VCaP (cell line): Measurements from ENCODE around the gene STAT5A.
A peak's percentile ranks its signal among the peaks of the same experiment; 100 is the strongest.

ENCODE experiments used
- H3K27ac ChIP-seq: fragments of 450-650 bp; 2 replicates; pipeline ENCODE4 v1.5.1; 2017
- TF ChIP-seq, protein P1 (sequence below): fragments of 450-650 bp; conservative IDR thresholded peaks from 2 replicates; pipeline ENCODE4 v1.5.1; 2017; ENCODE audit warnings: mild to moderate bottlenecking, moderate library complexity

The STAT5A gene

GRCh38 chr17:42276609-42277341, 11.5 kb upstream of the STAT5A start:
- H3K27ac ChIP-seq: peak overlapping the region; percentile 77
- TF ChIP-seq, protein P1, sequence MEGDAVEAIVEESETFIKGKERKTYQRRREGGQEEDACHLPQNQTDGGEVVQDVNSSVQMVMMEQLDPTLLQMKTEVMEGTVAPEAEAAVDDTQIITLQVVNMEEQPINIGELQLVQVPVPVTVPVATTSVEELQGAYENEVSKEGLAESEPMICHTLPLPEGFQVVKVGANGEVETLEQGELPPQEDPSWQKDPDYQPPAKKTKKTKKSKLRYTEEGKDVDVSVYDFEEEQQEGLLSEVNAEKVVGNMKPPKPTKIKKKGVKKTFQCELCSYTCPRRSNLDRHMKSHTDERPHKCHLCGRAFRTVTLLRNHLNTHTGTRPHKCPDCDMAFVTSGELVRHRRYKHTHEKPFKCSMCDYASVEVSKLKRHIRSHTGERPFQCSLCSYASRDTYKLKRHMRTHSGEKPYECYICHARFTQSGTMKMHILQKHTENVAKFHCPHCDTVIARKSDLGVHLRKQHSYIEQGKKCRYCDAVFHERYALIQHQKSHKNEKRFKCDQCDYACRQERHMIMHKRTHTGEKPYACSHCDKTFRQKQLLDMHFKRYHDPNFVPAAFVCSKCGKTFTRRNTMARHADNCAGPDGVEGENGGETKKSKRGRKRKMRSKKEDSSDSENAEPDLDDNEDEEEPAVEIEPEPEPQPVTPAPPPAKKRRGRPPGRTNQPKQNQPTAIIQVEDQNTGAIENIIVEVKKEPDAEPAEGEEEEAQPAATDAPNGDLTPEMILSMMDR: no peak

- TF ChIP-seq, protein P1: no peak
- no peak overlapping the region; the same call in 1 of the 2 replicates for H3K27ac ChIP-seq
Measured at GRCh38 chr17:42277342-42277712, 11.0 kb upstream of the STAT5A start.

GRCh38 chr17:42279776-42280630, 8.3 kb upstream of the STAT5A start:
- TF ChIP-seq, protein P1: no peak
- H3K27ac ChIP-seq: no peak overlapping the region

DNA sequence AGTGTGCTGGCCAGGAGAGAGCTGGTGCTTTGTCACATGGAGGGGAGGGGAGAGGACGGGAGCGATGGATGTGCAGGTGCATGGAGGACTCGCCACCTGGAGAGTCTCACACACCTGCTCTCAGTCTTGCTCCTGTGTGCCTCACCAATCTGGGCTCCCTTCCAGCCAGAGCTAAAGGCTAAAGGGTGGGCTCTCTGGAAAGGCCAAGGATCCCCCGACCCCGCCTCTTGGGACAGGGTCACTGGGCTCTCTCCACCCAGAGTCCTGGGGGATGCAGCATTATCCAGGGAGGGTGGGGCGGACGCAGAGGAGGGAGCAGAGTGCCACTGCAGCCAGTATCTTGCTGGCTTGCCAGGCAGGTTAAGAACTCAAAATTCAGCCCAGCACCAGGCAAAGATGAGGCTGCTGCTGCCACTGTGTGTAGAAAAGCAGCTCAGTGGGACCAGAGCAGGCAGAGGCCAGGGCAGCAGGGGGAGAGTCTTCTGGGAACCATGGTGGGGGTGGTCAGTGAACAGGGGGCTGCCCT, 6.7 kb upstream of the STAT5A start:
- H3K27ac ChIP-seq: no peak overlapping the region
- TF ChIP-seq, protein P1: no peak

GRCh38 chr17:42282478-42283080, 5.7 kb upstream of the STAT5A start:
- no peak overlapping the region for H3K27ac ChIP-seq
- TF ChIP-seq, protein P1: no peak

DNA sequence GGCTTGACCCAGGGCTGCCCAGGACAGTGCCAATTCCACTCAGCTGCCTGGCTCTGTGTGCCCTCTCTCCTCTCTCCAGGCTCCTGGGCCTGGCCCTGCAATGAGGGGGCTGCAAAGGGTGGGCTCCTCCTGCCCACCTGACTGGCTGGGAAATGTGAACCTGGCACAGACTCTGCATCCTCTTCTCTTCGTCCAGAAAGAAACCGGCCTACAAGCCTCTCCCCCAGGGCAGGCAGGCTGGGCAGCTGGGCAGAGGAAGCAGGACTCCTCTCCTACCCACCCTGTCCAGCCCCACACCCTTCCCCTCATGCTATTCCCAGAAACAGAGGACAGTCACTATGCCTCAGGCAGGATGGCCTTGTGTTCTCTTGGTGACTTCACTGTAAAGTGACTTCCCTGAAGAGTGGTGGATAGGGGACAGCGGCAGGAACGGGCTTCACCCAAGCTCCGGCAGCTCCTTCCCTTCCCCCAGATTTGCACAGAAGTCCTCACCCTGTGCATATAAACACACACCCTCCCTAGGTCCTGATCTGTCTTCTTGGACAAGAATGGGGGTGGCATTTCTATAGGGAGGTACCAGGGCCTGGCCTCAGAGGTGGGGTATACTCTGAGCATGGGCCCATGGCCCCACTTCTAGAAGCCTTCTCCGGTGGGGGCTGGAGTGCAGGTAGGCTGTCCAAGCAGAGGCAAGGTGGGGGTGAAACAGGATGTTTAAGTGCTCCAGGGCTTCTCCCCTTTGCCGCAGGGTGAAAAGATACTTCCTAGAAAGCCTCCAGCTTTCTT, 4.9 kb upstream of the STAT5A start:
- TF ChIP-seq, protein P1: no peak
- no peak overlapping the region for H3K27ac ChIP-seq

GRCh38 chr17:42284024-42284369, 4.3 kb upstream of the STAT5A start:
- H3K27ac ChIP-seq: no peak overlapping the region
- TF ChIP-seq, protein P1: no peak
